Erythroblast (primary cell): ENCODE data around the gene LYZ.

ENCODE experiments used
- GATA1 ChIP-seq: IDR thresholded peaks from 2 replicates; pipeline ENCODE4 v1.6.1; 2011; ENCODE audit warnings: low read depth, mild to moderate bottlenecking, control low read depth, low read length, moderate library complexity
- POLR2A ChIP-seq: IDR thresholded peaks from 2 replicates; pipeline ENCODE4 v1.6.1; 2011; ENCODE audit warnings: mild to moderate bottlenecking, low read length

GRCh38 chr12:69345077-69345476, 3.1 kb upstream of the LYZ start:
- TF ChIP-seq POLR2A (no peak), GATA1 (no peak)
